ENCODE measurements around the gene HTRA3. TPM values are rescaled to one million over a fixed set of nuclear protein-coding genes. Genes with fewer than 3 reads are reported as not detected.

HTRA3 gene
- total RNA-seq, 1 experiment from 2014 or later, result 2.3 TPM

- no peak for TF ChIP-seq ZSCAN18 (CRISPR knock-in tag; IDR thresholded peaks at IDR 0.05)
- TF ChIP-seq ARID4B (CRISPR knock-in tag; IDR thresholded peaks at IDR 0.05; ENCODE audit: borderline replicate concordance), result no peak
These were observed 31.0 kb upstream of the HTRA3 start (continued) for GRCh38 chr4:8238515-8239053.

GRCh38 chr4:8239226-8239625 is 30.3 kb upstream of the HTRA3 start:
- no peak for DNase-seq (ENCODE audit: low spot score)
- H3K27me3 Mint-ChIP-seq (ENCODE audit: low read depth), result no peaks in the 10 kb centered on the region; the same call in 1 of the 2 replicates
- no peak overlapping the region for H3K4me3 Mint-ChIP-seq
- H3K27ac Mint-ChIP-seq, result no peak overlapping the region
- ChIA-PET POLR2A (no interaction called here), CTCF (interaction anchor here (1.0 to 5.2 kb wide), 5 partner anchors 58 to 164 kb away, joined by 3 to 87 read pairs (median 5); no protein-coding TSS in a partner anchor)
- TF ChIP-seq SOX15 (CRISPR knock-in tag; IDR thresholded peaks at IDR 0.05), result no peak
- no peak for TF ChIP-seq AFF4 (CRISPR knock-in tag; IDR thresholded peaks at IDR 0.05; ENCODE audit: borderline replicate concordance)
- TF ChIP-seq FOXK1 (CRISPR knock-in tag; IDR thresholded peaks at IDR 0.05), result no peak
- no peak for TF ChIP-seq ESRRA (CRISPR knock-in tag; IDR thresholded peaks at IDR 0.05; ENCODE audit: borderline replicate concordance)
- TF ChIP-seq ZNF425 (CRISPR knock-in tag; conservative IDR thresholded peaks at IDR 0.05), result no peak
- TF ChIP-seq CREM (CRISPR knock-in tag; IDR thresholded peaks at IDR 0.05), result no peak
- H3K36me3 Mint-ChIP-seq, result no peaks in the 10 kb centered on the region
- H3K9me3 Mint-ChIP-seq, result no peaks in the 10 kb centered on the region
- no peak for ATAC-seq
- H3K4me1 Mint-ChIP-seq, result no peaks in the 10 kb centered on the region

- CTCF ChIA-PET, result interaction anchor here (1.3 to 5.2 kb wide), 3 partner anchors 63 to 163 kb away, joined by 4 to 87 read pairs (median 30); no protein-coding TSS in a partner anchor
- no peak overlapping the region for H3K4me3 Mint-ChIP-seq
- no peak for TF ChIP-seq KAT7 (CRISPR knock-in tag; IDR thresholded peaks at IDR 0.05; ENCODE audit: borderline replicate concordance)
- no peak for TF ChIP-seq SP1 (CRISPR knock-in tag; conservative IDR thresholded peaks at IDR 0.05)
- no peak for TF ChIP-seq STAT6 (CRISPR knock-in tag; conservative IDR thresholded peaks at IDR 0.05; ENCODE audit: low read depth)
- TF ChIP-seq ZNF425 (CRISPR knock-in tag; conservative IDR thresholded peaks at IDR 0.05), result no peak
- TF ChIP-seq JAZF1 (CRISPR knock-in tag; IDR thresholded peaks at IDR 0.05), result no peak
- TF ChIP-seq RELA (CRISPR knock-in tag; IDR thresholded peaks at IDR 0.05; ENCODE audit: borderline replicate concordance), result no peak
These were observed 29.9 kb upstream of the HTRA3 start for GRCh38 chr4:8239661-8240060.

More at GRCh38 chr4:8239661-8240060, 29.9 kb upstream of the HTRA3 start:
- Mint-ChIP-seq H3K36me3 (no peaks in the 10 kb centered on the region), H3K27me3 (ENCODE audit: low read depth) (no peaks in the 10 kb centered on the region; the same call in 1 of the 2 replicates), H3K9me3 (no peaks in the 10 kb centered on the region), H3K4me1 (no peaks in the 10 kb centered on the region), H3K27ac (no peak overlapping the region)
- POLR2A ChIA-PET, result no interaction called here
- ATAC-seq (no peak), DNase-seq (ENCODE audit: low spot score) (no peak)
